ENCODE measurements around the gene DYNC1I1. TPM values are rescaled to one million over a fixed set of nuclear protein-coding genes. Genes with fewer than 3 reads are reported as not detected.

Gene DYNC1I1
- total and polyA plus RNA-seq, 2 of the 13 experiments (the other 11 are each of a cell fraction or from before 2014, with no cell fraction given), result not detected

- Histone ChIP-seq H4K20me1 (ENCODE audit: insufficient read depth, low read length) (no peaks in the 10 kb centered on the region), H3K4me3 (replicated peaks in 1 of 3; ENCODE audit: insufficient read depth in 1 of 3, low read depth in 2 of 3, low read length in 3 of 3) (peak overlapping the region in 1 of 3 experiments; percentile 67; a peak in 1 of 6 replicates), H2AFZ (ENCODE audit: low read length) (no peak overlapping the region), H3K27me3 (ENCODE audit: control insufficient read depth in 1 of 2, insufficient read depth in 2 of 2, low read length in 2 of 2) (0 out of 5 replicates have a peak, but pooled peaks cover 0 to 3% of the 10 kb centered on the region in 2 experiments), H3K4me2 (ENCODE audit: low read depth, low read length) (peak overlapping the region; percentile 33; the same call in 1 of the 2 replicates), H3K36me3 (replicated peaks in 1 of 2; ENCODE audit: control insufficient read depth in 1 of 2, insufficient read depth in 2 of 2, low read length in 2 of 2) (no peaks in the 10 kb centered on the region), H3K9ac (ENCODE audit: insufficient read depth, low read depth, low read length) (no peak overlapping the region), H3K27ac (ENCODE audit: extremely low read length, insufficient read depth, low read length) (no peak overlapping the region), H3K4me1 (ENCODE audit: insufficient read depth, low read length) (peaks cover 13% of the 10 kb centered on the region), H3K9me3 (ENCODE audit: low read length) (no peaks in the 10 kb centered on the region), H3K79me2 (ENCODE audit: insufficient read depth, low read length) (no peaks in the 10 kb centered on the region)
- CTCF ChIA-PET (ENCODE audit: low intra/inter-chr PET ratio, low total read pairs), result interaction anchor here (1.8 kb wide), 1 partner anchor 1149 kb away, joined by 8 read pairs; no protein-coding TSS in a partner anchor
- TF ChIP-seq KMT2A (CRISPR knock-in tag; IDR thresholded peaks at IDR 0.05) (no peak), LCORL (IDR thresholded peaks at IDR 0.05) (no peak), LCORL (CRISPR knock-in tag; IDR thresholded peaks at IDR 0.05) (no peak), CHD2 (IDR thresholded peaks at IDR 0.05; ENCODE audit: low read depth, low read length) (no peak), ZSCAN20 (CRISPR knock-in tag; IDR thresholded peaks at IDR 0.05; ENCODE audit: borderline replicate concordance) (no peak), RBFOX2 (IDR thresholded peaks at IDR 0.05; ENCODE audit: low read depth, low read length) (no peak), IRF1 (CRISPR knock-in tag; IDR thresholded peaks at IDR 0.05; ENCODE audit: low read depth) (no peak)
- POLR2A ChIA-PET, result no interaction called here
- intact Hi-C loops (cut with micrococcal nuclease; ENCODE audit: unreplicated experiment) (loop anchor here (1.0 to 10.0 kb wide), 6 partner anchors 160 to 1919 kb away; no protein-coding TSS in a partner anchor), in situ Hi-C loops (cut with HindIII; ENCODE audit: extremely low pct_ligation_motif_present, low pct_unique_long_range_greater_than_20kb) (loop anchor here (10.0 to 25.0 kb wide), 4 partner anchors 159 to 1922 kb away; no protein-coding TSS in a partner anchor)
- DNase-seq (ENCODE audit: low spot score) (no peak), FAIRE-seq (peak; percentile 18), ATAC-seq (no peak)
- WGBS (ENCODE audit: low lambda C conversion rate), result 8% methylated on average over 3 of the region's 3 CpGs
- BruUV-seq (replicated peaks), result no TSS peak
Measured at GRCh38 chr7:95915731-95916130, 143.4 kb downstream of the DYNC1I1 start.

Data from HepG2 (cell line).